Dedifferentiated amniotic fluid mesenchymal stem cell (primary cell): ENCODE measurements around the gene ZNF565.
"Not testable (repeated sequence)": the region's sequence is repeated elsewhere in the genome, so short reads cannot be mapped to it uniquely, and the experiment has no call there.

ENCODE experiments used
- DNase-seq: peaks from one replicate; pipeline ENCODE4 v3.0.0-alpha.2; 2016; ENCODE audit errors: extremely low spot score

Gene ZNF565

DNA sequence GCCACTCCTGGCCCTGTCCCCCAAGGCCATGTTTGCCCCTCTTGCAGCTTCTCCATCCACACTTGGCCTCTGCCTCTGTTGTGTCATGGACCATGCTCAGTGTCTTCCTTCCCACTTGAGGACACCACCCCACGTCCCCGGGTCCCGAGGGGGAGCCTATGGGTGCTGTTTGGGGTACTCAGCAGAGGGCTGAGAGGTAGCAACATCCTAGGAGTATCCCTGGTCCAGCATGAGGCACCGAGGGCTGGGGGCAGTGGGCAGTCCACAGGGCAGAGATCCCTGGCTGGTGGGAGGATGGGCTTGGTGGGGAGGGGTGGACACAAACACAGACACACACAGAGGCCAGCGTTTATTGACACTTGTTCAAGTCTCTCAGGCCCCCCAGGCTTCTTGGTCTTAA lies 63.9 kb downstream of the ZNF565 start:
- no peak for DNase-seq

DNA sequence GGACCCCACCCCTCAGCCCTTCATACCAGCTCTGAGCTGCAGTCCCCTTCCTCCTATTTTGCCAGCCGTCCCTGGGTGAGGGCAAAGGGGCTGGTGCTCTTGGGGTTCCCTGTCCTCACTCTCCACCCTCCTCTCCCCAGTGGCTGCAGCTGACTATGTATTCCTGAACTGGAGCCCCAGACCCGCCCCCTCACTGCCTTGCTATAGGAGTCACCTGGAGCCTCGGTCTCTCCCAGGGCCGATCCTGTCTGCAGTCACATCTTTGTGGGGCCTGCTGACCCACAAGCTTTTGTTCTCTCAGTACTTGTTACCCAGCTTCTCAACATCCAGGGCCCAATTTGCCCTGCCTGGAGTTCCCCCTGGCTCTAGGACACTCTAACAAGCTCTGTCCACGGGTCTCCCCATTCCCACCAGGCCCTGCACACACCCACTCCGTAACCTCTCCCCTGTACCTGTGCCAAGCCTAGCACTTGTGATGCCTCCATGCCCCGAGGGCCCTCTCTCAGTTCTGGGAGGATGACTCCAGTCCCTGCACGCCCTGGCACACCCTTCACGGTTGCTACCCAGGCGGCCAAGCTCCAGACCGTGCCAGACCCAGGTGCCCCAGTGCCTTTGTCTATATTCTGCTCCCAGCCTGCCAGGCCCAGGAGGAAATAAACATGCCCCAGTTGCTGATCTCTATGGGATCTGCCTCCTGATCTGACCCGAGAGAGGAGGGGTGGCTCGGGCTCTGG lies 64.6 kb downstream of the ZNF565 start:
- DNase-seq, result no peak

DNA sequence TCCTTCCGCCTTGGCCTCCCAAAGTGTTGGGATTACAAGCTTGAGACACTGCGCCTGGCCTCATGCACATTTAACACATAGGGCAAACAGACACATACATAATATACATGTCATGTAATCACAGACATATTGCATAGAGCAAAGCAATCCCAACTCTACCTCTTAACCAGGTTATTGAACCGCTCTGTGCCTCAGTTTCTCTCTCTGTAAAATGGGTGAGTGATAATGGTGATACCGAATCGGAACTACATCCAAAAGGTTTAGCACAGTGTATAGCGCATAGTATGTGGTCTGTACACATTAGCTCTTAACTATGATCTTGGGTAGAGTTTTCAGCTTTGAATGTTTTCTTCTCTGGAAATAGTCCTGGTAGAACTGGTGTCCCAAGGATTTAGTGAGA lies 69.8 kb downstream of the ZNF565 start:
- DNase-seq, result no peak

DNA sequence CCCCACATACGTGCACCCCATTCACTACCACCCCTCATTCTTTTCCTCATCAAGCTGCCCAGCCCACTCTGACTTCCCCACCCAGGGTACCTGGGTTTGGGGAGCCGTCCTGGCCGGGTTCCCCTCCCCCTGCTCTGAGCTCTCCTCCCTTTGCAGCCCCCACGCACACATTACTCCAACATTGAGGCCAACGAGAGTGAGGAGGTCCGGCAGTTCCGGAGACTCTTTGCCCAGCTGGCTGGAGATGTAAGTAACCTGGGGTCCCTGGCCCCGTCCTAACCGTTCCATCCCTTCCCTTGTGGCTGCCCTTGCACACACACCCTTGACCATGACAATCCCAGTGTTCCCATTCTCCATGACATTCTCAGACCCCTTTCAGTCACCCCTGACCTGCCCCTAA lies 72.0 kb downstream of the ZNF565 start:
- no peak for DNase-seq

DNA sequence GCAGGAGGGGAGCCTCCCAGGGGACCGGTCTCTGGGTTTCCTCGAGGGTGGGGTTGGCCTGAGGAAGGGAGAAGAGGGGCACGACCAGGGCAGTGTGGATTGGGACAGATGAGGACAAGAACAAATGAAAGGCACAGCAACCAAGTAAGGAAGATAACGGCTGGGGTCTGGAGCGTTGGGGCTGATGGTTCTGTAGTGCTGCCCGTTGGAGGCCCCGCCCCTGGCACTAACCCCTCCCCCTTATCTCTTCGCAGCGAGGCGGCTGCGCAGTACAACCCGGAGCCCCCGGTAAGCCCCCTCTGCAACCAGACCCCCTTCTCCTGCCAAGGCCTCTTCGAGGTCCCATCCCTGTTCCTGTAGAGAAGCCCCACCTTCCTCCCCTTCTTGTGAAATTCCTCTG lies 72.4 kb downstream of the ZNF565 start:
- no peak for DNase-seq

DNA sequence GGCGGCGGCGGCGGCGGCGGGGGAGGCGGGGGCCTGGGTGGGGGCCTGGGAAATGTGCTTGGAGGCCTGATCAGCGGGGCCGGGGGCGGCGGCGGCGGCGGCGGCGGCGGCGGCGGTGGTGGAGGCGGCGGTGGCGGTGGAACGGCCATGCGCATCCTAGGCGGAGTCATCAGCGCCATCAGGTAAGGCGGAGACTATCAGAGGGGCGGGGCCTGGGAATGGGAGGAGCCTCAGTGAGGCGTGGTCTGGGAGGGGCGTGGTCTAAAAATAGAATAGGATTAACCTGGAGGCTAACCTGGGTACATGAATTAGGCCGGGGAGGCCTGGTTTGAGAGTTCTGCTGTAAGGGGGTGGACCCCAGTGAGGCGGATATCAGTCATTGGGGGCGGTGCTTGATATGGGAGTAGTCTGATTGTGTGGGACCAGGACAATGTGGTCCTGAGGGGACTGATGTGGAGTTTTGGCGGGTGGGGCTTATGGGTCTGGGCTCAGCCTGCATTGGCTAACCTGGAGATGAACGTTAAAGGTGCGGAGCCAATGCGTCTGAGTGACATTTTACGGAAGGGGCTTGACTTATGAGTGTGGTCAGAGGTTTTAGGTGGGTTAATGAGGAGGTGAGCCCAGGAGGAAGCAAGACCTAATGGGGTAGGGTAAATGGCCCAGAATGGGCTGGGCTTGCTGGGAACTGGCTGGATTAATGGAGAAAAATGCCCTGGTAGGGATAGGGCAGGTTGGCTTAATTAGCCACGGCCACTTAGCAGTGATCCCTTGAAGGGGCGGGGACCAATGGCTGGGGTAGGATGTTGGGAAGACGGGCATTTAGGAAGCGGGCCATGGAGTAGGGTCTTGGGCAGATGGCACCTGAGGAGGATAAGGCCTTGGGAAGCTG lies 73.2 kb downstream of the ZNF565 start:
- DNase-seq, result peak; percentile 64

DNA sequence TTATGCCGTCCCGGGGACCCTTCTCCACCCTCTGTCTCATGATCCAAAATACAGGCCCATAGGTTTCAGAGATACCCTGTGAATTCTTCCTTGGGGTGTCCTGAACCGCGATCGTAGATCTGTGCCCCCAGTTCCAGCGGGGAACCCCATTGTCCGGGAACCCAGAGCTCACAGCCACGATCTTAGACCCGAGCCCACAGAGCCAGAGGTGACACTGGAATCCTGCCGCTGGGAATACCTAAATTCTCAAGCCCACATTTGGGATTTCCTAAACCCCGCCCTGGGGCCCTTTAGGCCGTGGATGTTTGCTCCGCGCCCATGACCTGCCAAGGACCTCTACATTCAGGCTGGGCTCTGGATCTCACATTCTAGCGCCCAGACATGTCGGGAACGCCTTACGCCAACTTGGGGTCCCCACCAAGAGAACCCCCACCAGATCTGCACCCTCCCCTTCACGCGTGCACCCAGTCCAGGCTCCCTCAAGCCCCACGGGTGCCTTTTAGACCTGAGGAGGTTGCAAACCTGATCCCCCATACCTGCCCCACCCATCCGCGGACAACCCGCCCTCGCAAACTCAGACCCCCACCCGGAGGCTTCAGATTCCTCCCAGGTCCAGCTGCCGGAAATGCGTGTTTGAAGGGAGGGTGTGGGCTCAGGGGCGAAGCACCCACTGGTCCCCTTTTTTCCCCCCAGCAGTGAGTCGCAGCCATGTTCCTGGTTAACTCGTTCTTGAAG lies 74.0 kb downstream of the ZNF565 start:
- no peak for DNase-seq

DNA sequence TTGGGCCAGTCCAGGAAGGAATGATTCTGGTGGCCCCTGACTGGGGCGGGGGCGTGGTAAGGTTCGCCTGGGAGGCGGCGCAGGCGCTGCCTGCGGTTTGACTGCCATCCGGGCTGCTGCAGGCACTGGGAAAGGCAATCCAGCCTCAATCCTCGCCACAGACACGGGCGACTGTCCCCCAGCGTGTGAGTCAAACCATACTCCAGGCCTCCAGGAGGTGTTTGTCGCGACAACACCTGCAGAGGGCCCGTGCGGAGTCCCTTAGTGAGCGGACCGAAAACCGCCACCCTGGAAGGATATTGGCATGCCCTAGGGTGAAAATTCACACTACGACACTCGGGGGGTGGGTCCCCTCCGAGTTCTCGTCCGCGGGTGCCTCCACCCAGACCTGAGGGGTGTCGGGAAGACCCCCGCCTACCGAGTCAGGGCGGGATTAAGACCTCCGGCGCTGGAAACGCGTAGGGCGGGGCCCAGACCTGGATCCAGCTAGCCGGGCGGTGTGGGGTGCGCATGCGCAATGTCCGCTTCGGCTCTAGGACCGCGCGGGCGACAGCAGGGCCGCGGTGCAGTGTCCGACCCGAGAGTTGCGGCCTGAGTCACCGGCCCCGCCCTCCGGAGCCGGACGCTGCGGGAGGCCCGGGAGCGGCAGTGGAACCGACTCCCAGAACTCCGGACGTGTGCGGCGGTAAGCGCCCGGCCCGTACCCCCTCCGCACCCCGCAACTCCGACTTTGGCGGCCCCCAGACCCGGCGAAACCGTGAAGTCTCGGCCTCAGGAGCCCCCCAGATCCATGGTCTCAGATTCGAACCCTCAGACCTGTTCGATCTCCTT lies 74.8 kb downstream of the ZNF565 start, which contains the start of gene CAPNS1:
CAPNS1 (plus strand) TSS at position 594 of the 831 bp plus-strand sequence. CDS start 946 bp downstream, outside the sequence.
- DNase-seq, result peak; percentile 93

DNA sequence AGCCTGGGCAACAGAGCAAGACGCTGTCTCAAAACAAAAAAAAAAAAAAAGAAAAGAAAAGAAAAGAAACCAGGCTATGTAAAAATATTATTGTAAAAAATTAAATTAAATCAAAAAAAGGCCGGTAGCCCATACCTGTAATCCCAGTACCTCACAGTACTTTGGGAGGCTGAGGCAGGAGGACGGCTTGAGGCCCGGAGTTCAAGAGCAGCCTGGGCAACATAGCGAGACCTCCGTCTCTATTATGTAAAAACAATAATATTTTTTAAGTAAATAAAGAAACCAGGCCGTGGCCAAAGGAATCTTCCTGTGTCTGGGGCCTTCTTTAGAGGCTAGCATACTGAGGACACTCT lies 75.4 kb downstream of the ZNF565 start:
- no peak for DNase-seq

DNA sequence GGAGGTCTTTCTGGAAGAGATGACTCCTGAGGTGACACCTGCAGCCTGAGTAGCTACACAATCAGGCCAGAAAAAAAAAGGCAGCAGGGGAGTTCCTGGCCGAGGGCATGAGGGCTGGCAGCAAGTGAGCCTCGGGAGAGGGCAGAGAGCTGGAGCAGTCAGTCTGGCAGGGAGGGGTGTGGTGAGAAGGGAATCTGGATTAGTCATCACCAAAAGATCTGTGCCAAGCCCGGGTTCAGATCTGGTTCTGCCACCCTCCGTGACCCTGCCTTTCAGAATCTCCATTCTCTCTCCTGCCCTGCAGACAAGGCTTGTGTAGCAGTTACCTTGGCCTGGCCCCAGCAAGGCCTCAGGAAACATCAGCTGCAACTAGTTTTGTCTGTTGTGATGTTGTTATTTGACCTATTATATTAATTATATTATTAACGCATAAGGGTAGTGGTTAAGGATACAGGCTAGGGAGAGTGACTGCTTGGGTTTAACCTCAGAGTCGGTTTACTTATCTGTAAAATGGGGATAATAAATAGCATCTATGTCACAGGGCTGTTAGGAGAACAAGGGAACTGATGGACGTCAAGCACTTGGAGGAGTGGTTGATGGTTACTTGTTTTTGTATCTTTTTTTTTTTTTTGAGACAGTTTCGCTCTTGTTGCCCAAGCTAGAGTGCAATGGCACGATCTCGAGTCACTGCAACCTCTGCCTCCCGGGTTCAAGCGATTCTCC lies 77.3 kb downstream of the ZNF565 start:
- peak; percentile 61 for DNase-seq

DNA sequence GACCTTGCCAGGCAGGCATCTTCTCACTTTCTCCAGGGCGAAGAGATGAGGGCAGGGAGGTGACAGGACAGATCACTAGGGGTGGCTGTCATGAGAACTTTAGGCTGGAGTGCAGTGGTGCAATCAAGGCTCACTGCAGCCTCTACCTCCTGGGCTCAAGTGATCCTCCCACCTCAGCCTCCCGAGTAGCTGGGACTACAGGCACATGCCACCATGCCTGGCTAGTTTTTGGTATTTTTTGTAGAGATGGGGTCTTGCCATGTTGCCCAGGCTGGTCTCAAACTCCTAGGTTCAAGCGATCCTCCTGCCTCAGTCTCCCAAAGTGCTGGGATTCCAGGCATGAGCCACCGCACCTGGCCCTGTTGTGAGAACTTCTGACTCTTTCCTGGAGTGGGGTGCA lies 79.6 kb downstream of the ZNF565 start:
- not testable (repeated sequence) for DNase-seq
